Activated B cell treated with CpG ODN at 0.5 μM for 24 hours (primary cell): ENCODE results near the gene DCTN3. TPM values are rescaled to one million over a fixed set of nuclear protein-coding genes. Genes with fewer than 3 reads are reported as not detected.
A peak's percentile ranks its signal among the peaks of the same experiment; 100 is the strongest.

Experiments used
- ATAC-seq: fragments of 200-7000 bp; cut with Tn5 transposase; one replicate; pipeline ENCODE4 v1.10.0; 2021; ENCODE audit warnings: low read depth, mild to moderate bottlenecking, moderate library complexity
- CTCF ChIA-PET: fragments of 350-600 bp; sonication (Branson Sonifier 250); formaldehyde crosslinking; loops from one replicate; lab custom pipeline; 2021; ENCODE audit warnings: antibody characterized with exemption; lab: Charles Lee
- POLR2A ChIA-PET: fragments of 350-600 bp; sonication (Branson Sonifier 250); formaldehyde crosslinking; loops from one replicate; lab custom pipeline; 2021; ENCODE audit warnings: antibody characterized with exemption; lab: Charles Lee
- DNase-seq: peaks from one replicate; pipeline ENCODE4 v3.0.0; 2022
- H3K27ac Mint-ChIP-seq: one replicate; pipeline ENCODE4 v1.8.0; 2020; ENCODE audit warnings: mixed read lengths
- H3K27me3 Mint-ChIP-seq: one replicate; pipeline ENCODE4 v1.8.0; 2021; ENCODE audit warnings: mixed read lengths
- H3K36me3 Mint-ChIP-seq: one replicate; pipeline ENCODE4 v1.8.0; 2021; ENCODE audit warnings: low read depth, mixed read lengths
- H3K4me1 Mint-ChIP-seq: one replicate; pipeline ENCODE4 v1.8.0; 2021; ENCODE audit warnings: mixed read lengths
- H3K4me3 Mint-ChIP-seq: one replicate; pipeline ENCODE4 v1.8.0; 2020; ENCODE audit warnings: mild to moderate bottlenecking, mixed read lengths
- H3K9me3 Mint-ChIP-seq: one replicate; pipeline ENCODE4 v1.8.0; 2020; ENCODE audit warnings: mixed read lengths
- intact Hi-C: fragments of 100-400 bp; cut with micrococcal nuclease; formaldehyde crosslinking; loops from one replicate; pipeline ENCODE4 v1.15.1; 2024
- total RNA-seq: library from RNA; stranded (reverse); gene quantifications from 2 replicates; pipeline ENCODE4 v1.2.3, GENCODE V29; 2022
- TF ChIP-seq, protein P1 (sequence below): fragments of 200-600 bp; IDR thresholded peaks from one replicate; pipeline ENCODE4 v1.8.0; 2022; ENCODE audit warnings: antibody characterized with exemption, mild to moderate bottlenecking

Gene DCTN3
- total RNA-seq, 1 donor from 2014 or later, result 63.9 TPM

DNA sequence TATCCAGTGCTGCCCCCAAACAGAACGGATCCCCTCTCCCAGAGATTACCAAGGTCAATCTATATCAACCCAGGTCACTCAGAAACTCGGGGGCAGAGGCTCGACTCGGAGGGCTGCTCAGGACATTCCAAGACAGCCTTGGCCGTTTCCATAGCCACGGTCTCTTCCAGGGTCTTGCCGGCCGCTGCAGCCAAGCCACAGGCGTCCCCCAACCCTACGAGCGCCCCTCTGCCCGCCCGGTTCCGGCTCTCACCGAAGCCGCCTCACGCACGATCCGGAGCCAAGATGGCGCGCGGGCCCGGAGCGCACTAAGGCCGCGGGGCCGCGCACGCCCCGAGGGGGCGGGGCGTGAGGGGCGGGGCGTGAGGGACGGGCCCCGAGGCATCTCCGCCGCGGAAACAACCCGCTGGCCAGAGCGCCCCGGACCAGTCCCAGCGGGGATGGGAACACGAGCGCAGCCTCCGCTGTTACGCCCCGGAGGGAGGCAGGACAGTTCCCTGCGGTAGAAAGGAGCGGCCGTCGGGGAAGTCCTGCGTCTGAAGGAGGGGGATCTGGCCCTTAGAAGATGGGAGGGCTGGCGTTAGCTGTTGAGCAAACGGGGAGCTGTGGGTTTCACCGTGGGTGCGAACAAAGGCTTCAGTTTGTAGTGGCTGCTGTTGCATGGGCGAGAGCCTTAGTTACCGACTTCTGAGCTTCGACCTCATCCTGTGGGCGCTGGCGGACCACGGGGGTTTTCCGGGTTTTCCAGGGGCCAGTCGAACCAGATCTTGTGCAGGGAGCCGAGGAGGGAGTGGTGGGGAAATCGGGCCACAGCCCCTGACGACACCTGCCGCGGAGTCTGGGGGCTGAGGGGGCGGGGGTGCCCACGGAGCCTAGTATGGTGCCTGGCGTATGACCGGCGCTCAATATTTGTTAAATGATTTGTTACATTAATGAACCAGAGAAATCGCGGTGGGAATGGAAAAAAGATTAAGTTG, 8.2 kb downstream of the DCTN3 start, which contains the start of gene RPP25L:
Gene RPP25L (minus strand): TSS at position 287 of the 977 bp plus-strand sequence. CDS start 801 bp downstream, outside the sequence.
- peaks cover 32% of the 10 kb centered on the region for H3K36me3 Mint-ChIP-seq
- TF ChIP-seq, protein P1, sequence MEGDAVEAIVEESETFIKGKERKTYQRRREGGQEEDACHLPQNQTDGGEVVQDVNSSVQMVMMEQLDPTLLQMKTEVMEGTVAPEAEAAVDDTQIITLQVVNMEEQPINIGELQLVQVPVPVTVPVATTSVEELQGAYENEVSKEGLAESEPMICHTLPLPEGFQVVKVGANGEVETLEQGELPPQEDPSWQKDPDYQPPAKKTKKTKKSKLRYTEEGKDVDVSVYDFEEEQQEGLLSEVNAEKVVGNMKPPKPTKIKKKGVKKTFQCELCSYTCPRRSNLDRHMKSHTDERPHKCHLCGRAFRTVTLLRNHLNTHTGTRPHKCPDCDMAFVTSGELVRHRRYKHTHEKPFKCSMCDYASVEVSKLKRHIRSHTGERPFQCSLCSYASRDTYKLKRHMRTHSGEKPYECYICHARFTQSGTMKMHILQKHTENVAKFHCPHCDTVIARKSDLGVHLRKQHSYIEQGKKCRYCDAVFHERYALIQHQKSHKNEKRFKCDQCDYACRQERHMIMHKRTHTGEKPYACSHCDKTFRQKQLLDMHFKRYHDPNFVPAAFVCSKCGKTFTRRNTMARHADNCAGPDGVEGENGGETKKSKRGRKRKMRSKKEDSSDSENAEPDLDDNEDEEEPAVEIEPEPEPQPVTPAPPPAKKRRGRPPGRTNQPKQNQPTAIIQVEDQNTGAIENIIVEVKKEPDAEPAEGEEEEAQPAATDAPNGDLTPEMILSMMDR, result no peak
- CTCF ChIA-PET, result interaction anchor here (0.8 to 5.3 kb wide), 5 partner anchors 8 to 90 kb away, joined by 3 to 62 read pairs (median 5); partner anchors contain the start of genes DCTN3 and SIGMAR1
- H3K4me1 Mint-ChIP-seq, result peaks cover 19% of the 10 kb centered on the region
- no peaks in the 10 kb centered on the region for H3K9me3 Mint-ChIP-seq
- DNase-seq, result peak; percentile 90
- POLR2A ChIA-PET, result interaction anchor here (0.6 to 6.8 kb wide), 7 partner anchors 8 to 157 kb away, joined by 3 to 44 read pairs (median 5); partner anchors contain the start of genes DCTN3, DNAI1, FAM219A and GALT
- intact Hi-C loops, result loop anchor here (1.0 to 10.0 kb wide), 13 partner anchors 8 to 1203 kb away; partner anchors contain the start of genes DCTN3, DNAI1, DNAJB5 and FAM219A
- no peaks in the 10 kb centered on the region for H3K27me3 Mint-ChIP-seq
- H3K27ac Mint-ChIP-seq, result peak within 1 kb of the TSS; percentile 90
- ATAC-seq, result peak; percentile 96
- H3K4me3 Mint-ChIP-seq, result peak within 1 kb of the TSS; percentile 86

DNA sequence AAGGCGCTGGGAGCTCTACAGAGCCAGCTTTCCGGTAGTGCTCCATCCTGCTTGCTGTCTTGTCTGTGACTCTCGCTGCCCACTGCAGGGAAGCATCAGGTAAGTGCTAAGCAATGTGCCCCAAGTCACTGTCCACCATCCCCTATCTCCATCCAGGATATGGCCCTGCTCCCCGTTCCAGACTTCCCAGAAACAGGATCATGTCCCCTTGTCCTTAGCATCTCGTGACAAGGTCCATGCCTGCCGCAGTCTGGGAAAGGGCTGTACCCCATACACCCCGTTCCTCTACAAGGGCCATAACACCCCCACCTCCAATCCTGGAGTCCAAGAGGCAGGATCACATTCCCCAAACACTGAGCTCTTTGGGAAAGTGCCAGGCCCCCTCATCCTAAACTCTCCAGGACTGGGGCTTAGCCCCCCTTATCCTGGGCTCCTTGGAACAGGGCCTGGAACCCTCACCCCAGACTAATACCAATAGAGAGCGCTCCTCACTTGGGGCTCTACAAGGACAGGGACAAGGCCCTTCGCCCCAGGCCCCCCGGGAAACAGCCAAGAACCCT, 9.0 kb downstream of the DCTN3 start:
- Mint-ChIP-seq H3K4me3 (peak overlapping the region; percentile 86), H3K27ac (peak overlapping the region; percentile 90)

DNA sequence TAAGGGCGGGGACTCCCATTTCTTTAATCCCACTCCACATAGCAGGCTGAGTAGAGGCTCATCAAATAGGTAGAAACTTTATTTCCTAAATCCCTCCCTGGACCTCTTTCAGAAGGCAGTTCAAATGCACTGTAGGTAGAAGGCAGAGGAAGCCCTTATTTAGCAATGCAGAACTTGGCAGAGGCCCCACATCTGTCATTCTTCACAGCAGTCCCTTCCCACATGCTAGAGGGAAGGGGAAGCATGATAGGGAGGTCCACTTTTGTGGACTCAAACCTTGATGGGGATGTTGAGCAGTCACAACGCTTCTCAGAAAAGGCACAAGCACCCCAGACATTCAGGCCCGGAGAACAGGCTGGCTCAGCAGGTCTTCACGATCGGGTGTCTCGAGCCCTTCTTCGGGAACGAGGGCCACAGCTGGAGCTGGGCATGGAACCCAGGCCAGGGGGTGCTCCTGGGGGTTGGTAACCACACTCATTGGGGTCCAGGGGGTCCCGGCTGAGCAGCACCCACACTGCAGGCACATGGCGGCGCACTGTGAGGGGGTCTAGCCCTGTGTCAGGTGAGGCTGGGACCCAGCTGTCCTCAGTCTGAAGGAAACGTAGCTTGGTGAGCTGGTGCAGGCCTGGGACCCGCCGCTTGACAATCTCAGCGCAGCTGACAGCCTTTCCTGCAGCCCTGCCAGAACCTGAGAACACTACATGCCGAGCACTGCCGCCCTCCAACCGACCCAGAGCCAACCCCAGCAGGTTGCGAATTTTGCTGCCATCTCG, 9.7 kb downstream of the DCTN3 start:
- peaks cover 17% of the 10 kb centered on the region for H3K36me3 Mint-ChIP-seq
- intact Hi-C loops, result loop anchor here (5.0 to 10.0 kb wide), 6 partner anchors 37 to 1204 kb away; partner anchors contain the start of genes DNAJB5, GALT, HINT2 and NOL6
- H3K27ac Mint-ChIP-seq, result no peak overlapping the region
- CTCF ChIA-PET, result interaction anchor here (0.9 to 5.3 kb wide), 2 partner anchors 10 to 25 kb away, joined by 4 to 62 read pairs; partner anchors contain the start of genes DCTN3 and SIGMAR1
- H3K27me3 Mint-ChIP-seq, result no peaks in the 10 kb centered on the region
- no peaks in the 10 kb centered on the region for H3K9me3 Mint-ChIP-seq
- TF ChIP-seq, protein P1, result no peak
- no peak for DNase-seq
- H3K4me3 Mint-ChIP-seq, result no peak overlapping the region
- no peak for ATAC-seq
- H3K4me1 Mint-ChIP-seq, result peaks cover 19% of the 10 kb centered on the region
- POLR2A ChIA-PET, result interaction anchor here (0.5 to 6.8 kb wide), 3 partner anchors 10 to 1321 kb away, joined by 5 to 44 read pairs (median 21); partner anchors contain the start of genes DCTN3, NFX1 and SIGMAR1

More for the DNA sequence above, 9.0 kb downstream of the DCTN3 start:
- TF ChIP-seq, protein P1, result no peak
- ChIA-PET CTCF (interaction anchor here (0.9 to 5.3 kb wide), 2 partner anchors 9 to 24 kb away, joined by 4 to 62 read pairs; partner anchors contain the start of genes DCTN3 and SIGMAR1), POLR2A (interaction anchor here (0.5 to 6.8 kb wide), 3 partner anchors 9 to 1321 kb away, joined by 5 to 44 read pairs (median 21); partner anchors contain the start of genes DCTN3, NFX1 and SIGMAR1)
- H3K36me3 Mint-ChIP-seq, result peaks cover 24% of the 10 kb centered on the region
- DNase-seq (no peak), ATAC-seq (peak; percentile 3)
- intact Hi-C loops, result loop anchor here (5.0 to 10.0 kb wide), 6 partner anchors 36 to 1203 kb away; partner anchors contain the start of genes DNAJB5, GALT, HINT2 and NOL6
- H3K27me3 Mint-ChIP-seq, result no peaks in the 10 kb centered on the region
- no peaks in the 10 kb centered on the region for H3K9me3 Mint-ChIP-seq
- H3K4me1 Mint-ChIP-seq, result peaks cover 19% of the 10 kb centered on the region

DNA sequence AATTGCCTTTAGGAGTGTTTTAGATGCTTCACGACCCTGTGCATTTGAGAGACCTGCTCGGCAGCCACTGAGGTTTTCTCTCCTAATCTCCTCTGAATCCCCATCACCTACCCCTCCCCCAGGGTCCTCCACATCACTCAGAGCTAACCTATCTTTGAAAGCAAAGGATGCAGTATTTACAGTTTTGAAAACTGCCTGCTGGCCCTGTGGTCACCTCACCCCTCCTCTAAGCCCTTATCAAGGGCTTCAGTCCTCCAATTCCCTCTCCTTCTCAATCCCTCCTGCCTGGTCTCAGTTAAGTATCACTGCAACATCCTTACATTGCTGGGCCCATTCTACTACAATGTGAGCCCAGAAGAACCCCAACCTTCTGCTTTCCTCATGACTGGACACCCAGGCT, 13.0 kb downstream of the DCTN3 start:
- intact Hi-C loops, result no loop called here
- Mint-ChIP-seq H3K27me3 (peaks cover 3% of the 10 kb centered on the region), H3K4me3 (no peak overlapping the region), H3K4me1 (peaks cover 14% of the 10 kb centered on the region), H3K27ac (no peak overlapping the region), H3K36me3 (peaks cover 3% of the 10 kb centered on the region), H3K9me3 (no peaks in the 10 kb centered on the region)
- CTCF ChIA-PET, result interaction anchor here (1.0 to 1.2 kb wide), 2 partner anchors 23 to 275 kb away, joined by 3 read pairs; no protein-coding TSS in a partner anchor
- POLR2A ChIA-PET, result no interaction called here
- ATAC-seq (no peak), DNase-seq (no peak)
- TF ChIP-seq, protein P1, result no peak
